GM23338 (cell line): ENCODE measurements around the gene DCHS1. TPM values are rescaled to one million over a fixed set of nuclear protein-coding genes. Genes with fewer than 3 reads are reported as not detected.

Experiments
- ATAC-seq: fragments of 200-7000 bp; cut with Tn5 transposase; 3 replicates; pipeline ENCODE4 v1.9.1; 2020
- DNase-seq: peaks from one replicate; pipeline ENCODE4 v3.0.0-alpha.2; 2015; ENCODE audit warnings: low spot score
- H2AFZ ChIP-seq: fragments of 200-600 bp; sonication (generic); 2 replicates; pipeline ENCODE4 v1.8.0; 2016; ENCODE audit warnings: antibody characterized with exemption, mild to moderate bottlenecking, moderate library complexity
- H3F3A ChIP-seq: fragments of 200-600 bp; sonication (generic); replicated peaks from 2 replicates; pipeline ENCODE4 v1.8.0; 2017; ENCODE audit warnings: antibody characterized with exemption, mixed run types, low read depth
- H3K27ac ChIP-seq: fragments of 200-600 bp; sonication (generic); 2 replicates; pipeline ENCODE4 v1.6.1; 2016; ENCODE audit warnings: low read depth
- H3K27me3 ChIP-seq: fragments of 200-600 bp; sonication (generic); 2 replicates; pipeline ENCODE4 v1.8.0; 2016; ENCODE audit warnings: mild to moderate bottlenecking, mixed run types, moderate library complexity; ENCODE audit not compliant: insufficient read depth
- H3K36me3 ChIP-seq: fragments of 200-600 bp; sonication (generic); 2 replicates; pipeline ENCODE4 v1.8.0; 2016; ENCODE audit warnings: mild to moderate bottlenecking; ENCODE audit not compliant: insufficient read depth
- H3K4me1 ChIP-seq: fragments of 200-600 bp; sonication (generic); 2 replicates; pipeline ENCODE4 v1.8.0; 2016; ENCODE audit warnings: mild to moderate bottlenecking, moderate library complexity; ENCODE audit not compliant: insufficient read depth
- H3K4me2 ChIP-seq: fragments of 200-600 bp; sonication (generic); 2 replicates; pipeline ENCODE4 v1.7.1; 2017; ENCODE audit warnings: mixed run types
- H3K4me3 ChIP-seq: fragments of 200-600 bp; sonication (generic); 2 replicates; pipeline ENCODE4 v1.6.1; 2016; ENCODE audit warnings: mixed run types
- H3K79me2 ChIP-seq: fragments of 200-600 bp; sonication (generic); replicated peaks from 2 replicates; pipeline ENCODE4 v1.8.0; 2017; ENCODE audit warnings: mild to moderate bottlenecking; ENCODE audit not compliant: insufficient read depth
- H3K9me2 ChIP-seq: fragments of 200-600 bp; sonication (generic); 2 replicates; pipeline ENCODE4 v1.8.0; 2017; ENCODE audit not compliant: insufficient read depth
- H4K20me1 ChIP-seq: fragments of 200-600 bp; sonication (generic); replicated peaks from 2 replicates; pipeline ENCODE4 v1.8.0; 2017; ENCODE audit warnings: mild to moderate bottlenecking; ENCODE audit not compliant: insufficient read depth
- H3K27ac Mint-ChIP-seq: 2 replicates; pipeline ENCODE4 v1.8.0; 2020; ENCODE audit warnings: inconsistent platforms, mild to moderate bottlenecking, moderate library complexity, mixed read lengths
- H3K27me3 Mint-ChIP-seq: 3 replicates; pipeline ENCODE4 v1.8.0; 2022; ENCODE audit warnings: low read depth, mild to moderate bottlenecking, moderate library complexity, mixed read lengths, inconsistent platforms; ENCODE audit not compliant: insufficient read depth, poor library complexity
- H3K36me3 Mint-ChIP-seq: 3 replicates; pipeline ENCODE4 v1.8.0; 2021; ENCODE audit warnings: low read depth, mild to moderate bottlenecking, inconsistent platforms, moderate library complexity, mixed read lengths
- H3K4me1 Mint-ChIP-seq: 3 replicates; pipeline ENCODE4 v1.8.0; 2020; ENCODE audit warnings: mild to moderate bottlenecking, inconsistent platforms, mixed read lengths
- H3K4me3 Mint-ChIP-seq: 3 replicates; pipeline ENCODE4 v1.8.0; 2021; ENCODE audit warnings: moderate library complexity, mild to moderate bottlenecking, inconsistent platforms, mixed read lengths
- H3K9me3 Mint-ChIP-seq: 3 replicates; pipeline ENCODE4 v1.8.0; 2020; ENCODE audit warnings: moderate library complexity, mild to moderate bottlenecking, inconsistent platforms, mixed read lengths
- CREB1 ChIP-seq: fragments of 250-450 bp; sonication (Bioruptor Pico); IDR thresholded peaks from 2 replicates; pipeline ENCODE4 v1.5.0; 2020; ENCODE audit warnings: low read depth, mild to moderate bottlenecking, moderate library complexity
- CTCF ChIP-seq, 2 experiments: fragments of 200-600 bp in 1 of 2; sonication (generic) in 1 of 2; conservative IDR thresholded peaks; 2 replicates each; pipeline versions ENCODE4 v1.5.1 to v1.6.1; 2016 to 2017; ENCODE audit warnings: antibody characterized with exemption in 2 of 2, low read depth in 2 of 2, mild to moderate bottlenecking in 2 of 2, moderate library complexity in 1 of 2
- EZH2 ChIP-seq: fragments of 200-600 bp; sonication (generic); IDR thresholded peaks from one replicate; pipeline ENCODE4 v1.8.0; 2017; ENCODE audit warnings: antibody characterized with exemption, mild to moderate bottlenecking, low read depth; ENCODE audit not compliant: unreplicated experiment
- EZH2phosphoT487 ChIP-seq: fragments of 200-600 bp; sonication (generic); IDR thresholded peaks from one replicate; pipeline ENCODE4 v1.8.1; 2018; ENCODE audit warnings: antibody characterized with exemption; ENCODE audit not compliant: unreplicated experiment
- JUNB ChIP-seq: IDR thresholded peaks from one replicate; pipeline ENCODE4 v1.6.1; 2016; ENCODE audit warnings: antibody characterized with exemption; ENCODE audit not compliant: unreplicated experiment
- NANOG ChIP-seq: IDR thresholded peaks from 2 replicates; pipeline ENCODE4 v1.6.1; 2016; ENCODE audit warnings: antibody characterized with exemption, borderline replicate concordance
- POLR2AphosphoS5 ChIP-seq: IDR thresholded peaks from 2 replicates; pipeline ENCODE4 v1.6.1; 2016; ENCODE audit warnings: antibody characterized with exemption, low read depth
- STAT1 ChIP-seq: IDR thresholded peaks from one replicate; pipeline ENCODE4 v1.6.1; 2016; ENCODE audit warnings: antibody characterized with exemption; ENCODE audit not compliant: unreplicated experiment
- ZNF114 ChIP-seq: fragments of 250-450 bp; sonication (Bioruptor Pico); IDR thresholded peaks from 2 replicates; pipeline ENCODE4 v1.5.0; 2020; ENCODE audit warnings: mild to moderate bottlenecking, moderate library complexity
- ZNF331 ChIP-seq: fragments of 250-450 bp; sonication (Bioruptor Pico); IDR thresholded peaks from 2 replicates; pipeline ENCODE4 v1.5.0; 2020; ENCODE audit warnings: low read depth, mild to moderate bottlenecking, moderate library complexity
- ZNF462 ChIP-seq: fragments of 250-450 bp; sonication (Bioruptor Pico); IDR thresholded peaks from 2 replicates; pipeline ENCODE4 v1.5.0; 2020; ENCODE audit warnings: mild to moderate bottlenecking, moderate library complexity
- polyA plus RNA-seq: library from polyadenylated mRNA; unstranded; fragments of >200 nt; fragmentation: Nextera tagmentation; extraction: Ambion mirVana; gene quantifications from 2 replicates; pipeline ENCODE4 v1.2.1, GENCODE V29; 2016
- total RNA-seq: library from RNA; depleted of rRNA; stranded (reverse); fragments of >200 nt; shearing (Covaris generic); gene quantifications from 2 replicates; pipeline ENCODE4 v1.2.3, GENCODE V29; 2014
- TF ChIP-seq, protein P1 (sequence below): IDR thresholded peaks from 2 replicates; pipeline ENCODE4 v1.6.1; 2016; ENCODE audit warnings: antibody characterized with exemption
- TF ChIP-seq, protein P2 (sequence below): IDR thresholded peaks from one replicate; pipeline ENCODE4 v1.6.1; 2018; ENCODE audit warnings: antibody characterized with exemption; ENCODE audit not compliant: unreplicated experiment

The DCHS1 gene
- total and polyA plus RNA-seq, 2 experiments from 2014 or later, result 2.3 to 20.7 TPM

DNA sequence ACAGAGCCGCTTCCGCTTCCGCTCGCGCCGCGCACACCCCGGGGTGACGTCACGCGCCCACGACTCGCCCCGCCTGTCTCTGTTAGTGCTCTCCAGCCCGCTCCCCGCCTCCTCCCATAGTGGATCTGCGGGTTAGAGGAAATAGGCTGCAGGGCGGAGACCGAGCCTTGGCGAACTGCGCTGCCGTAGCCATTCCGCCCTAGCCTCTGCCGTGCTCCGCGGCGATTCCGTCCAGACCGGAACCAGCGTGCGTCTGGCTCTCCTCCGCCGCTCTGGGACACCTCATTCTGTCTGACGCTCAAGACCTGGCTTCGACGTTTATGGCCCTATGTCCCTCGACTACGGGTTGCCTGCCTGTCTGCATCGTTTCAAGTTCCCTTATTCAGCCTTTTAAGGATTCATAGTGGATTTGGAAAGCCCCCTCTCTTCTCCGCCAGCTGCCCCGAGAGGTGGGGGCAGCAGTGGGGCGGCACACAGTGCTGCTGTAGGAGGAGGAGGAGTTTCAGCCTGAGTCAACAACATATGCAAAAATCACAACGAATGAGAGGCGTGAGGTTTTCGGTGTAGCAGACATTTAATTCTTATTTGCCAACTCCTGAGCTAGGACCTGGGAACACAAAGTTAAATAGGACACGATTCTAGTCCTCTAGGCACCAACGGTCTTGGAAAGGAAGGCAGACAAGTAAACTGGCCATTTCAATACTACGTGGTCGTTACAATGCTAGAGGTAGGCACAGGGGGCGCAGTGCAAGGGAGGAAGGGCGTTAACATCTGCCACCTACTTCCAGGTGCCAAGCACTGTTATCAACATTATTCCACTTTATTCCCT is 43.2 kb downstream of the DCHS1 start, which contains the start of gene TAF10:
Gene TAF10, minus strand, starts transcription at position 4 of the 829 bp plus-strand sequence. CDS start 27 bp downstream, outside the sequence.
- peak within 1 kb of the TSS; percentile 92 for H3K4me2 ChIP-seq
- no peaks in the 10 kb centered on the region for H3K27me3 ChIP-seq
- TF ChIP-seq POLR2AphosphoS5 (peak; percentile 99), CTCF (conservative IDR thresholded peaks at IDR 0.05; ENCODE audit: low read depth in 2 of 2) (peak; percentile 75 to 83), JUNB (no peak), STAT1 (no peak), ZNF114 (CRISPR knock-in tag) (no peak), EZH2 (no peak), NANOG (no peak), ZNF462 (CRISPR knock-in tag) (no peak), EZH2phosphoT487 (no peak), ZNF331 (CRISPR knock-in tag) (no peak), CREB1 (peak; percentile 97)
- TF ChIP-seq, protein P1, sequence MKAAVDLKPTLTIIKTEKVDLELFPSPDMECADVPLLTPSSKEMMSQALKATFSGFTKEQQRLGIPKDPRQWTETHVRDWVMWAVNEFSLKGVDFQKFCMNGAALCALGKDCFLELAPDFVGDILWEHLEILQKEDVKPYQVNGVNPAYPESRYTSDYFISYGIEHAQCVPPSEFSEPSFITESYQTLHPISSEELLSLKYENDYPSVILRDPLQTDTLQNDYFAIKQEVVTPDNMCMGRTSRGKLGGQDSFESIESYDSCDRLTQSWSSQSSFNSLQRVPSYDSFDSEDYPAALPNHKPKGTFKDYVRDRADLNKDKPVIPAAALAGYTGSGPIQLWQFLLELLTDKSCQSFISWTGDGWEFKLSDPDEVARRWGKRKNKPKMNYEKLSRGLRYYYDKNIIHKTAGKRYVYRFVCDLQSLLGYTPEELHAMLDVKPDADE, result peak; percentile 60; the same call in 1 of the 2 replicates
- TF ChIP-seq, protein P2, sequence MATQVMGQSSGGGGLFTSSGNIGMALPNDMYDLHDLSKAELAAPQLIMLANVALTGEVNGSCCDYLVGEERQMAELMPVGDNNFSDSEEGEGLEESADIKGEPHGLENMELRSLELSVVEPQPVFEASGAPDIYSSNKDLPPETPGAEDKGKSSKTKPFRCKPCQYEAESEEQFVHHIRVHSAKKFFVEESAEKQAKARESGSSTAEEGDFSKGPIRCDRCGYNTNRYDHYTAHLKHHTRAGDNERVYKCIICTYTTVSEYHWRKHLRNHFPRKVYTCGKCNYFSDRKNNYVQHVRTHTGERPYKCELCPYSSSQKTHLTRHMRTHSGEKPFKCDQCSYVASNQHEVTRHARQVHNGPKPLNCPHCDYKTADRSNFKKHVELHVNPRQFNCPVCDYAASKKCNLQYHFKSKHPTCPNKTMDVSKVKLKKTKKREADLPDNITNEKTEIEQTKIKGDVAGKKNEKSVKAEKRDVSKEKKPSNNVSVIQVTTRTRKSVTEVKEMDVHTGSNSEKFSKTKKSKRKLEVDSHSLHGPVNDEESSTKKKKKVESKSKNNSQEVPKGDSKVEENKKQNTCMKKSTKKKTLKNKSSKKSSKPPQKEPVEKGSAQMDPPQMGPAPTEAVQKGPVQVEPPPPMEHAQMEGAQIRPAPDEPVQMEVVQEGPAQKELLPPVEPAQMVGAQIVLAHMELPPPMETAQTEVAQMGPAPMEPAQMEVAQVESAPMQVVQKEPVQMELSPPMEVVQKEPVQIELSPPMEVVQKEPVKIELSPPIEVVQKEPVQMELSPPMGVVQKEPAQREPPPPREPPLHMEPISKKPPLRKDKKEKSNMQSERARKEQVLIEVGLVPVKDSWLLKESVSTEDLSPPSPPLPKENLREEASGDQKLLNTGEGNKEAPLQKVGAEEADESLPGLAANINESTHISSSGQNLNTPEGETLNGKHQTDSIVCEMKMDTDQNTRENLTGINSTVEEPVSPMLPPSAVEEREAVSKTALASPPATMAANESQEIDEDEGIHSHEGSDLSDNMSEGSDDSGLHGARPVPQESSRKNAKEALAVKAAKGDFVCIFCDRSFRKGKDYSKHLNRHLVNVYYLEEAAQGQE, result no peak
- Mint-ChIP-seq H3K36me3 (peaks cover 45% of the 10 kb centered on the region), H3K27me3 (peaks cover 20% of the 10 kb centered on the region), H3K27ac (peak within 1 kb of the TSS; percentile 73), H3K9me3 (no peaks in the 10 kb centered on the region), H3K4me3 (peak within 1 kb of the TSS; percentile 87; the same call in 2 of the 3 replicates), H3K4me1 (peaks cover 8% of the 10 kb centered on the region)
- H3K4me3 ChIP-seq, result peak within 1 kb of the TSS; percentile 80
- peak; percentile 96 for DNase-seq
- H2AFZ ChIP-seq, result peak within 1 kb of the TSS; percentile 83; the same call in 1 of the 2 replicates
- peaks cover 10% of the 10 kb centered on the region; the same call in 1 of the 2 replicates for H3F3A ChIP-seq
- peaks cover 35% of the 10 kb centered on the region for H3K36me3 ChIP-seq
- no peaks in the 10 kb centered on the region; the same call in 1 of the 2 replicates for H4K20me1 ChIP-seq
- H3K4me1 ChIP-seq, result peaks cover 17% of the 10 kb centered on the region
- peak within 1 kb of the TSS; percentile 99 for H3K27ac ChIP-seq
- no peaks in the 10 kb centered on the region for H3K9me2 ChIP-seq
- H3K79me2 ChIP-seq, result peaks cover 21% of the 10 kb centered on the region
- peak; percentile 87 for ATAC-seq
